Measurements from ENCODE around the gene SOX1.

GRCh38 chr13:112077729-112078128 is 10.8 kb downstream of the SOX1 start:
- TF ChIP-seq, protein P1, sequence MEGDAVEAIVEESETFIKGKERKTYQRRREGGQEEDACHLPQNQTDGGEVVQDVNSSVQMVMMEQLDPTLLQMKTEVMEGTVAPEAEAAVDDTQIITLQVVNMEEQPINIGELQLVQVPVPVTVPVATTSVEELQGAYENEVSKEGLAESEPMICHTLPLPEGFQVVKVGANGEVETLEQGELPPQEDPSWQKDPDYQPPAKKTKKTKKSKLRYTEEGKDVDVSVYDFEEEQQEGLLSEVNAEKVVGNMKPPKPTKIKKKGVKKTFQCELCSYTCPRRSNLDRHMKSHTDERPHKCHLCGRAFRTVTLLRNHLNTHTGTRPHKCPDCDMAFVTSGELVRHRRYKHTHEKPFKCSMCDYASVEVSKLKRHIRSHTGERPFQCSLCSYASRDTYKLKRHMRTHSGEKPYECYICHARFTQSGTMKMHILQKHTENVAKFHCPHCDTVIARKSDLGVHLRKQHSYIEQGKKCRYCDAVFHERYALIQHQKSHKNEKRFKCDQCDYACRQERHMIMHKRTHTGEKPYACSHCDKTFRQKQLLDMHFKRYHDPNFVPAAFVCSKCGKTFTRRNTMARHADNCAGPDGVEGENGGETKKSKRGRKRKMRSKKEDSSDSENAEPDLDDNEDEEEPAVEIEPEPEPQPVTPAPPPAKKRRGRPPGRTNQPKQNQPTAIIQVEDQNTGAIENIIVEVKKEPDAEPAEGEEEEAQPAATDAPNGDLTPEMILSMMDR (IDR thresholded peaks at IDR 0.05) = no peak
- no peak for TF ChIP-seq POLR2A (IDR thresholded peaks at IDR 0.05)

Data from heart left ventricle (tissue), 13 donors.